Kidney tubule cell (primary cell): ENCODE measurements around the gene LYZ.
A peak's percentile ranks its signal among the peaks of the same experiment; 100 is the strongest.

ENCODE experiments used
- DNase-seq: peaks from one replicate; pipeline ENCODE4 v3.0.0-alpha.2; 2018; ENCODE audit warnings: low spot score

The LYZ gene

DNA sequence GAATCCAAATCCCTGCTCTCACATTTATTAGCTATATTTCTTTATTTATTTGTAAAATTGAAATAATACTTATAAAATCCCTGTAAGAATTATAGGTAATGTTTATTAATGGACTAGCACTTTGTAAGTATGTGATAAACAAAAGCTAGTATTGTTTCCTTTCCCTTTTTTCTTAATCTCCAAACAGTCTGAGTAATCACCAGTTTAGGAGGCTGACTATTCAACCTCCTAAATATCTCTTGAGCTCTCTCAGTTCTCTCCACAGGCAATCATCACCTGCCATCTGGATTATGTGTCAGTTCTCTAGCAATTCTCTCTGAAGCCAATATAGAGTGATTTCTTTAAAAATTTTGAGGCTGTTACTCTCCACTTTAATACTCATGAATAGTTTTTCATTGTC, 9.2 kb upstream of the LYZ start:
- no peak for DNase-seq

DNA sequence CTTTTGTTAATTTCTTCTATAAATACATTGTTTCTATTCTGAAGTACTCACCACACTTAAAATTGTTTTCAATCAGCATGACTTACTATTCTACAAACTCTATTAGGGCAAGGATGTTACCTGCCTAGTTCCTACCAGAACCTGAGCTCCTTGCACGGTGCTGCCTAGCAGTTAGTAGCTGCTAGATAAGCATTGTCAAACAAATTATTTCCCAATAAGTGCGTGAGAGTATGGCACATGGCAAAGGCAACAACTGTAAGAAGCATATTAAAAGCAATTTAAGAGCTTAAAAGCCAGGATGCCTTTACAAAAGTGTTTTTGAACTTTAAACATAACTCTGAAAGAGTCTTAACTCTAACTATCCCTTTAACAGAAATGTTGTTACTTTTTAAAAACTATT, 8.2 kb upstream of the LYZ start:
- no peak for DNase-seq

DNA sequence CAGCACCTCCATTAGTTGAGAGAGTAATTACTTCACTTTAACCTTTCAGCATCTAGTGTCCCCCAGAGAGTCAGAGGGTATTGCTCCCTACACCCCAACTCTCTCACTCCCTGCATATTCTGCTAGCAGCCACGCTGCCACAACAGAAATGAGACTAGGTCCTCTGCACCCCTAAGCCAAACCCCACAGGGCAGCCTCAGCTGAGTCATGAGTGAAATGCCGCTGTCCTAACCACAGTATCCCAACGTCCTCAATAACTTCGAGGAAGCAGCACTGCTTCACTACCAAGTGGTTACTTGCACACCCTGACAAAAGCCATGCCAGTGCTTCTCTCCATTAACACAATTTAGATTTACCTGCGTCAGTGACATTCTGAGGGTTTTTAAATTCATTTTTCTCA, 6.9 kb upstream of the LYZ start:
- DNase-seq: no peak

DNA sequence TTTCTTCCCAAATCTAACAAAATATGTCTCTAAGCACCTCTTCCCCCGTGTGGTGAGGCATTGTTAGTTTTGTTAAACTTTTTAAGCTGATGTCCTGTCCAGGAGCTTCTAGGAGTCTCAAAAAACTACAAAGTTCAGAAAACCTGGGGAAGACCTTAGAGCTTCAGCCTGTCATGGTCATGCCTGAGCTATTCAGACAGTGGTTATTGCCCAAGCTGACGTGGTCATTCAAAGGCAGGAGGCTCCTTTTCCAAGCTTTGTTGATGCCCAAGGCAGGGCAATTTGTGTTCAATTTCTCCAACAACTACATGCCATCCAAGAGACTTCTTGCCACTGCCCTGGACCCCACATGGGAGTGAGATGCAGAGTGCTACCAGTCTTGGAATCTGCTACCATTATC, 5.8 kb upstream of the LYZ start:
- DNase-seq: no peak

DNA sequence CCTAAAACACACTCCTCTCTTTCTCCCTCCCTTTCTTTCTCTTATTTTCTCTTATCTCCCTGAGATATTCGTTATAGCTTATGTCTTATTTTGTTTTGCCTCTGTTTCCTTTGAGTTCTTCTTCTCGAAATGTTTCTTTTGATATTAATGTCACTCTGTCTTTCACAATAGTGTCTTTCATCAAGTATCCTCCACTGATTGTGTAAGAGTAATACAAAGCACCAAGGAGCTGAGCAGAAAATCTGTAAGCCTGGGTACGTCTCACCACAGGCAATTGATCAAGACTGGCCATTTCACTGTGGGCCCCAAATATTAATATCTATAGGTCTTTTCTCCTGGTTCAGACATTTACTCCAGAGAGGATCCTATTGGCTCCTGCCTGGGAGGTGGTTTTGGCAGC, 4.8 kb upstream of the LYZ start:
- DNase-seq: no peak

DNA sequence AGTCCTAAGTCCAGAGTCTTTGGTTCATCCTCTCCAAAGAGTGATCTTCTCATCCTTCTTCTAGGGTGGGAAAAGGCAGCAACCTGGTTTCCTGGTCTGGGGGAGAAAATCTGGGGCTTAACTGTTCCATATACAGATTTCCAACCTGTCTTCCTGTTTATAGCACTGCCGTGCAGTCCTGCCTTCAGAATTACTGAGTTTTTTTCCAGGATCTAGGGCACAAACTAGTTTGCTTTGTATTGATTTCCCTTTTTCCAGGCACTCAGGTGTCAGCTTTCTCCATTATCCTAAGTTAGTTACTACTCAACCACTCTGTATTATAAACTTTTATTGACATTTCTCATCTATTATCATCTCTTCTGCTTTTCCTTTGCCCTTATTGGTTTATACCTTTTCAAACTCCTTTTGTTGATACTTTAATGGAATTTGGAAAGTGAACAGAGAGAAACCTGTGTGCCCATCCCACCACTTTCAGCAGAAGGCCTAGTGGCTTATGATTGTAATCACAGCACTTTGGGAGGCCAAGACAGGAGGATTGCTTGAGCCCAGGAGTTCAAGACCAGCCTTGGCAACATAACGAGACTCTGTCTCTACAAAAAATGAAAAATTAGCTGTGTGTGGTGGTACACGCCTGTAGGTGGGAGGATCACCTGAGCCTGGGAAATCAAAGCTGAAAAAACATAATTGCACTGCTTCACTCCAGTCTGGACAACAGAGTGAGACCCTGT, 4.1 kb upstream of the LYZ start:
- no peak for DNase-seq

DNA sequence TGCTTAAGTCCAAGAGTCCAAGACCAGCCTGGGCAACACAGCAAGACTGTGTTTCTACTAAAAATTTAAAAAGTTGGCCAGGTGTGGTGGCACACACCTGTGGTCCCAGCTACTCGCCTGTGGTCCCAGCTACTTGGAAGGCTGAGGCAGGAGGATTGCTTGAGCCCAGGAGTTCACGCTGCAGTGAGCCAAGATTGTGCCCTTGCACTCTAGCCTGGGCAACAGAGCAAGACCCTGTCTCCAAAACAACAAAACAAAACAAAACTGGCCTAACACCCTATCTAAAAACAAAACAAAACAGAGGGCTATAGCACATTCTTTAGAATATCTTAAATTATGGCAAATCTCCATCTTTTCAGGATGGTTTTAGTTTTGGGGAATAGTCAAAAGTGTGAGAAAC, 3.1 kb upstream of the LYZ start:
- DNase-seq: no peak

DNA sequence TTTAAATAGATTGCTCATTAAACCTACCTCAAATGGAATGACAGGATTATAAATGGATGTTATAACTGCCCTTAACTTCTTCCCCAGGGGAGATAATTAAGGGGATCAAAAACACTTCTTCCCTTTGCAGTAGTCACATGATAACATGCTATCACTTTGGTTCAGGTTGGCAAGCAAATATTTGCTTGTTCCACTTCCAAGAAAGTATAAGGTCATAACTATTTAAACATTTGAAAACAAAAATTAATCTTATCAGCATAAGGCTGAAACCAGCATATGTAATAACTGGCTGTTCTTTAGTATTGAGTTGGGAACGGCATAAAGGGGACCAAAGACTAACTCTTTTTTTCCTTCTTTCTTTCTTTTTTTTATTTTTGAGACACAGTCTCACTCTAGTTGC, 2.4 kb upstream of the LYZ start:
- DNase-seq: no peak

DNA sequence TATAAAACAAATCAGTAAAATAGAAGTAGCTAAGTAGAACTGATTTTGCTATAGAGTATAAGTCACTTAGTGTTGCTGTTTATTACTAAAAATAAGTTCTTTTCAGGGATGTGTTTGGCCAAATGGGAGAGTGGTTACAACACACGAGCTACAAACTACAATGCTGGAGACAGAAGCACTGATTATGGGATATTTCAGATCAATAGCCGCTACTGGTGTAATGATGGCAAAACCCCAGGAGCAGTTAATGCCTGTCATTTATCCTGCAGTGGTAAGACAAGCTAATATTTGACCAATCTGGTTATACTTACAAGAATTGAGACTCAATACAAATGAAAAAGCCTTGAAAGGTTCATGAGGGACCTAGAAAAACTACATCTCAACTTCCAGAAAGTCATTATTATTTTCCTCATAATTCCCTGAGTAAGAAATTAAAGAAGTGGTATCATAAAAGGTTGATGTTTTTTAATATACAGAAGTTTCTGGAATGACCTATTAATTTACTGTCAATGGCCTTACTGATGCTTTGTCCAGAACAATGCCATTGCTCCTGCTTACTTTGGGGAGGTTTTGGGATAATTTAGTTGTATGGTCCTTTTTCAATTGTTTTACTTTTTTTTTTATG, 1.9 kb downstream of the LYZ start:
- DNase-seq: no peak

DNA sequence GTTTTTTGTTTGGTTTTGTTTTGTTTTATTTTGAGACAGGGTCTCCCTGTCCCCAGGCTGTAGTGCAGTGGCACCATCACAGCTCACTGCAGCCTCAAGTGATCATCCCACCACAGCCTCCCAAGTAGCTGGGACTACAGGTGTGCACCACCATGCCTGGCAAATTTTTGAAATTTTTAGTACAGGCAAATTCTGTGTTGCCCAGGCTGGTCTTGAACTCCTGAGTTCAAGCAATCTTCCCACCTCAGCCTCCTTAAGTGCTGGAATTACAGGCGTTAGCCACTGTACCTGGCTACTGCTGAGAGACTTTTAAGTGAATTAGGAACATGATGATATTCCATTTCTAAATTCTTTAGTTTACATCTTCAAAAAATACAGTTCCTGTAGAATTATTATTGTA, 2.6 kb downstream of the LYZ start:
- no peak for DNase-seq

DNA sequence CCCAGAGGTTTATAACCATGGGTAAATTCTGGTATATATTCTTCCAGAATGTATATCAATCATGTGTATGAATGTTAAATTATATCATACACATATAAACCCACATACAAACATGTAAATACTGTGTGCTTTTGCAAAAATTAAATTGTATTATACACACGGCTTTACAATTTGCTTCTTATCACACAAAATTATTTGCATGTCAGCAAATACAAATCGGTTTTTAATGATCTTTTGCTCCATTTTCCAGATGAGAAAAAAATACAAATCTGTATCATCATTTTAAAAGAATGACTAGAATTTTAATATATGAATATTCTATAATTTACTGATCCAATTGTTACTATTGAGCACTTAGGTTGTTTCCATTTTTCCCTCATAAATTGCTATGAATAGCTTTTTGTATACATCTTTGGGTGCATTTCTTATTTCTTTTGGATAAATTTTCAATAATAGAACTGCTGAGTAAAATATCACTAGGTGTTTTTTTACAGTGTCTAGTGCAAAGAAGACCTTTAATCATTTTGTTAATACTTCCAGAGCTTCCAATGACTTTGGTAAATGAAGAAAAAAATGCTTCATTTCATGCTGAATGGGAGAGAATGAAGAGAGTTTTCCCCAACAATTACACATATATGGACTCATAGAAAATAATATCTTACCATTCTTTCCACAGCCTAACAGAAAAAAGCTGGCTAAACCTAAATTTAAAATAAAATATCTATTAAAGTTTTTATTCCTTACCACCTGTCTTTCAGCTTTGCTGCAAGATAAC, 3.5 kb downstream of the LYZ start:
- DNase-seq: no peak

DNA sequence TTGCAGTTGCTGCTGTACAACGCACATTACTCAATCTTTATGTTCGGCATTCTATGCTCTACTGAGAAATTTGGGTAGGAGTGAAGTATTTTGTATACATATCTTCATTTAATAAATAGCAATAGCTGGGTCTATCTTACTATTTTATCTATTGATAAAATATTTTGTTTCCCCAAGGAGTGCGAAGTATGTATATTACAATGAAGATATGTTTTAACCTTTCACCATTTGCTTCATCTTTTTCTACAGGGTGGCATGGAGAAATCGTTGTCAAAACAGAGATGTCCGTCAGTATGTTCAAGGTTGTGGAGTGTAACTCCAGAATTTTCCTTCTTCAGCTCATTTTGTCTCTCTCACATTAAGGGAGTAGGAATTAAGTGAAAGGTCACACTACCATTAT, 4.7 kb downstream of the LYZ start:
- DNase-seq: no peak

DNA sequence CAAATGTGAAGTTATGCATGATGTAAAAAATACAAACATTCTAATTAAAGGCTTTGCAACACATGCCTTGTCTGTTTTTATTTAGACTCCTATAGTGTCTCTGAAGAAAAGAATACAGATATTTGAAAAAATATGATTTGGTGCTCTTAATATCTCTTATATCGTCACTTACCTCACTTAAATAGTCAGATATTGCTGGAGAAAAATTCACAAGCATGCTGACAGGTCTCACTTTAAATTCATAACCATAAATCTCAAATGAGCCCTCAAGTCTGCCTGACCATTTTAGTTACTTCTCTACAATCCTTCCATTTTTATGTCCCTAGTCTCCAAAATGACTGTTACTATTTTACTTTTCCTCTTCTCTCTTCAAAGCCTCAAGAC, 6.0 kb downstream of the LYZ start:
- DNase-seq: no peak

DNA sequence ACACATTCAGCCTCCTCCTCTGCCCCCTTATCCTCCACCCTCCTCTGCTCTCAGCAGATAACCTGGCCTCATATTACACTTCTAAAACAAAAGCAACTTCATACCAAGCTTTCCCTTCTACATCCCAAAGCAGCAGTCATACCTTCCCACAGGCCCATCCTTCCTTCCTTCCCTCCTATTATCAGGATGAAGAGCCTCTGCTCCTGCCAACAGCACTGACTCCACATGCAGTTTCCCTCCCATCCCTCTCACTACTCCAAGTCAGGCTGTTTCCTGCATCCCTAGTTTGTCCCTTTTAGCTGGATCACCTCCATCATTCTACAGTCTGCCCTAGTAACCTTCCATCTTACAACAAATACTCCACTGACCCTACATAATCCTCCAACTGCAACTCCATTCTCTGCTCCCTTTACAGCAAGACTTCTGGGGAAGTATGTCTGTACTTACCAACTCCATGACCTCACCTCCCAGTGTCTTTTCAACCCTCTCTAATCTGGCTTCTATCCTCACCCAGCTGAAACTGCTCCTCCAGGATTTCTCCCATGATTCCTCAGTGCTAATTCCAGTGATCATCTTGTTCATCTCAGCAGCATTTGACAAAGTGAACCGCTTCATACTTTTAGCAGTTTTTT, 6.5 kb downstream of the LYZ start:
- DNase-seq: no peak

DNA sequence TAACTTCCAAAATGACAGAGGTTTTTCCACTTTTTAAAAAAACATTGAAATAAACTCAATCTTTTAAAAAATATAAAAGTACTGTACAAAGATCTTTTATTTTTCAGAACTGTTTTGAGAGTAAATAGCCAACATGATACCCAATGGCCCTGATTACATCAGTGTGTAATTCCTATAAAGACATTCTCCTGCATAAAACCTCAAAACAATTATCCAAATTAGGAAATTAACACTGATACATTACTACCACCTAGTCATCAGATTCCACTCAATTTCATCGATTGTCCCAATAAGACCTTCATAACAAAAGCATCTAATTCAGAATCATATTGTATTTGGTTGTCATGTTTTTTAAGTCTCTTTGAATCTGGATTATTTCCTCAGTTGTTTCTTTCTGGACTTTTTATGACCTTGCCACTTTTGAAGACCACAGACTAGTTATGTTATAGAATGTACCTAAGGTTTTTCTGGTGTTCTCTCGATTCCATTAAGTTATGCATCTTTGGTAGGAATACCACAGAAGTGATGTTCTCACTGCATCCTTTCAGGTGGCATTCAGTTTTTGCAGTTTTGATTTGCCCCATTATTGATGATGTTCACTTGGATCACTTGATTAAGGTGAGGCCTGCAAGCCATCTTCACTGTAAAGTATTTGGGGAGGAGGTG, 7.3 kb downstream of the LYZ start:
- no peak for DNase-seq

DNA sequence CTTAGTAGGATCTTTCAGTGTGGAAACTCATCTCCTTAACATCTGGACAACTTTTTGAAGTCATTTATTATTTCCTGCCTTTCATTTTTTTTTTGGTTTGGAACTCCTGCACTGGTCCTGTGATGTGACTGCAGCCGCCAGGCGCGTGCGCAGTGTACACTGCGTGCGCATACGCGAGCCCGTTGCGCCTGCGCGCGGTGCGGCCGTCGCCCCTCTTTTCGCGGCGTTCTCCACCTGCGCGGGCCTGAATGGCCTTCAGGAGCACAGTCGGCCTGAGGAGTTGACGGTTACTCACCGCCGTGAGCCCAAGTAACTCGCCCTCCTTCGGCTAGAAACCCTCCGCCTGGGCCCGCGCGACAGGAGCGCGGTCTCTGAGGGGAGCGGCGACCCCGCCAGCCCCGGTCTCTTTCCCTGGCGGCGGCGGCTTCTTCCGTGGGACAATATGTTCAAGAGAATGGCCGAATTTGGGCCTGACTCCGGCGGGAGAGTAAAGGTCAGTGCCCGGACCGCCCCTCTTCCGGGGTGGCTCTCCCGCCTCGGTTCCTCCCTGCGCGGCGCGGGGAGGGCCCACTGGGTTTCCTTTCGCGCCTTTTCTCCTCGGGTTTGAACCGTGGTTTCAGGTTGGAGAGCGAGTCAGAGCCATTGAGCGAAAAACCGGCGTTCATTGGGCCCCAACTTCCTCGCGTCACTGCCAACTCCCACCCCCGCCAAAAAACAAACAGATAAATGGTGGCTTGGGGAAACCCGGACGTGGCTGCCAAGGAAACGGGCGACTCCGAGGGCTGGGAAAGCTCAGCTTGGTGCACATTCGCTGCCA, 11.6 kb downstream of the LYZ start, which contains the start of gene YEATS4:
YEATS4 (plus strand) TSS at position 213 of the 817 bp plus-strand sequence; CDS start at position 443, 230 bp downstream.
- peak; percentile 93 for DNase-seq

DNA sequence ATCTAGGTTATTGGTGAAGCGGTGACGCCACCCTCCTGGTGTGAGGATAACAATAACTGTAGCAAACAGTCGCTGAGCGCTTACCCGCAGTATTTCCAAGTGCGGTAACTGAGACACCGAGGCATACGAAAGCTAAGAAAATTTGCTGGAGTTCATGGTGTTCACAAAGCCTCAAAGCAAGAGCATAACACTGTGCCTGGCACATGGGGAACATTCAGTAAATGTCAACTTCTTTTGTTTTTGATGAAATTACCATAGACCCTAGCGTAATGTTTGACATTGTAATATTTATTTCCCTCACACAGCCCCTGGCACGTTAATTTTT, 12.1 kb downstream of the LYZ start:
- no peak for DNase-seq

DNA sequence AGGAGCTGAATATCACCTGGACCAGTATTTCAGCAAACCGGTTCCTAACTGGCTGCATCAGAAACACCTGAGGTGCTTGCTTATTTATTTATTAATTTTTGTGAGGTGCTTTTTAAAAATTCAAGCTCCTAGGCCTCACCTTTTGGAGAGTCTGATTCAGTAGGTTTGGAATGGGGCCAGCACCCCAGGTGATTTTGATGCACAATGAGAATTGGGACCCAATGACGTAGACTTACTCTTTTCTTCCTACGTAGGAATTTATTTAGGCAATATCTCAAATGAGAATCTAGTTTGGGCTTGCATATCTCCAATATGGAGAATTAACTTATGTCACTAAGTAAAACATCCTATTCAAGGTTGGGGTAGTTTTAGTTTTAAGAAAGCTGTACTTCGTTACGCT, 18.6 kb downstream of the LYZ start:
- DNase-seq: peak; percentile 28

DNA sequence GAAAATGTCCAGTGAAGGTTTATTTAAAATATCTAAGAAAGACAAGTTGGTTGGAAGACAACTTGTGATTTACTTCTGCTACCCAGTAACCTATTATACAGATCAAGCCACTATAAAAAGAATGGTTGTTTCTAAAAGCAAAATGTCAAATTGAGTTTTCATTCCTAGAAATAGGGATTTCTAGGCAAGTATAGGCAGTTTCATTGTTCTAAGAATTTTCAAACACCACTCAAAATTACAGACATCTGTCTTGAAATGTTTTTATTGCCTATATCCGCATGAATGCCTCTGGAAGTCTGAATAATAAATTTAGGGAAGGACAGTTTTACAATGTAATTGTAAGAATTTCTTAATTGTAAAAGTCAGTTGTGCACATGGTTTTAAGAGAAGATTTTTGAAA, 20.0 kb downstream of the LYZ start:
- no peak for DNase-seq

DNA sequence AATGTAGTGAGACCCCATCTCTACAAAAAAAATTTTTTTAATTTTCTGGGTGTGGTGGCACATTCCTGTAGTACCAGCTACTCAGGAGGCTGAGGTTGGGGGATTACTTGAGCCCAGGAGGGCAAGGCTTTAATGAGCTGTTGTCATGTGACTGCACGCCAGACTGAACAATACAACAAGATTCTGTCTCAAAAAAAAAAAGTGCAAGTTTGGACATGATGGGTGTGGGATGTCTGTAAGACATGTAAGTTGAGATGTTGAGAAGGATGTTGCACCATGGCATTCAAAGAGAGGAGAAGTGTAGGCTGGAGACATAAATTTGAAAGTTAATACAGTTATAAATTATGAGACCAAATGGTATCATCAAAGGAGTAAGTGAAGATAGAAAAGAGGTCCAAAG, 34.9 kb downstream of the LYZ start:
- DNase-seq: no peak

DNA sequence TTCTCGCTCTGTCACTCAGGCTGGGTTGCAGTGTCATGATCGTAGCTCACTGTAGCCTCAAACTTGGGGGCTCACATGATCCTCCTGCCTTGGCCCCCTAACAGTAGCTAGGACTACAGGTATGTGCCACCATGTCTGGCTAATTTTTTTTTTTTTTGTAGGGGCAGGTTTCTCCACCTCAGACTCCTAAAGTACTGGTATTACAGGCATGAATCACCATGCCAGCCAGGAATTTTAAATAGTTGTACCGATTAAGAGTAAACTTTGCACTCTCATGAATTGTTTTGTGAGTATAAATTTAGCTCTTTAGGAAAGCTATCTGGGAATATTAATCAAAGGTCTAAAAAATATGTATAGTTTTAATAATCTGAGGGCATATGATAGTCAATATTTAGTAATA, 36.9 kb downstream of the LYZ start:
- peak; percentile 17 for DNase-seq

DNA sequence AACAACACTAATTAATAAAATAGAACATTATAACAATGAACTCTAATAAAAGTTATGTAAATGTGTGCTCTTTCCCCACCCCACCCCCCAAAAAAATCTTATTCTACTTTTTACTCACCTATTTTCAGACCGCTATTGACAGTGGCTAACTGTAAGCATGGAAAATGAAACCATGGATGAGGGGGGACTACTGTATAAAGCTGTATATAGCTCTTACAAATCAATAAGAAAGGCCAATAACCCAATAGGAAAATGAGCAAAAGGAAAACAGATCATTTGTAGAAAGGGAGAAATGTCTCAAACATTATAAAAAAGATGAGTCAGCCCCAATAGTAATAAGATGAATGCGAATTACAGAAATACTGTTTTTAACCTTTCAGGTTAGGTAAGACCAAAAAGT, 38.7 kb downstream of the LYZ start:
- no peak for DNase-seq
